SU-DHL-6 (cell line): ENCODE results near the gene GDPD3.

ENCODE experiments used
- CTCF ChIP-seq: fragments of 200-600 bp; sonication (generic); IDR thresholded peaks from one replicate; pipeline ENCODE4 v1.5.1; 2017; ENCODE audit warnings: antibody characterized with exemption, mild to moderate bottlenecking, low read length, moderate library complexity; ENCODE audit not compliant: insufficient read depth, poor library complexity, severe bottlenecking
- EZH2phosphoT487 ChIP-seq: fragments of 200-600 bp; sonication (generic), shearing (Covaris generic); conservative IDR thresholded peaks from 2 replicates; pipeline ENCODE4 v1.6.1; 2018; ENCODE audit warnings: mild to moderate bottlenecking, antibody characterized with exemption, low read length, moderate library complexity, mixed read lengths

DNA sequence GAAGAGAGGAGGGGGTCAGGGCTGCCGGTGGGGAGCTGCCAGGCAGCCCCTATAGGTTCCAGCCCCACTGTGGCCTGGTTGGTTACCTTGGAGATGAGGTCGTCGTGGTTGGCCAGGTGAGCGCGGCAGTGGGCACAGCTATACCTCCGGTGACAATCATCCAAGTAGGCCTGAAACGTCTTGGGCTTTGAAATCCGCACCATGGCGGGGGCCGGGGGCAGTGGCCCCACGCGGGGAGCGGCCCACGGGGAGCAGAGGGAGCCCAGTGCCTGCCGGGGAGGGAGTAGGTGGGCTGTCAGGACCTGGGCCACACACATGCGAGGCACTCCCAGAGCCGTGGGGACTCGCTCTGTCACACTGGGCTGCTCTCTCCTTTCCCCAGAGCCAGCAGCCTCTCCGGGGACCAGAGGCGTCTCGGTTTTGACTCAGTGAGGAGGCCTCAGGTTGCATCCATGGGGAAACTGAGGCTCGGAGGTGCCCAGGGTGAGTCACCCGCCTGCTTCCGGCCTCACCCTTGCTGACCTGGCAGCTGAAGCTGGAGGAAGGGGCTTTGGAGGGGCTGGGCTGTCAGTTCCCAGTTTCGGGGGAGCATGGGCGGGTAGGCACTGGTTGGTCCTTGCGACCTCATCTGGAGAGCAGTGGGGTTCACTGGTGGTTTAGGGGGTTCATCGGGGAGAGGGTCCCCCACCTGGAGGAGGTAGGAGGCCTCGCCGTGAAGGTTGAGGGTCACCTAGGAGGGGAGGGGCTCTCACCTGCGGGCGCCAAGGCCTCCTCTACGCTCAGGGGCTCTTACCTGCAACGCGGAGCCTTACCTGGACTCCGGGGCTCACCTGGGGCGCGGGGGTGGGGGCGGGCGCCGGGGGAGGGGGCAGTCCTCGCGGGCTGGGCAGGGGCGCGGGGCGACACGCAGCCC lies 17.9 kb downstream of the GDPD3 start:
- TF ChIP-seq CTCF: no peak
- no peak for TF ChIP-seq EZH2phosphoT487
